Endothelial cell of umbilical vein (primary cell): ENCODE data around the gene SUGP2. TPM values are rescaled to one million over a fixed set of nuclear protein-coding genes. Genes with fewer than 3 reads are reported as not detected.

Source experiments
- BruUV-seq: library from RNA; stranded (reverse); fragments of 400-500 nt; replicated peaks from 2 replicates; lab custom pipeline; 2021; lab: Mats Ljungman, UMichigan
- CTCF ChIA-PET: fragments of 300-600, 350-600 bp; sonication (Branson Sonifier 250); formaldehyde crosslinking; loops from one replicate; lab custom pipeline; 2021; ENCODE audit warnings: antibody characterized with exemption, inconsistent platforms; lab: Charles Lee
- POLR2A ChIA-PET: fragments of 300-600, 350-600 bp; sonication (Branson Sonifier 250); formaldehyde crosslinking; loops from one replicate; lab custom pipeline; 2021; ENCODE audit warnings: antibody characterized with exemption, inconsistent platforms; lab: Charles Lee
- DNase-seq: peaks from one replicate; pipeline ENCODE4 v3.0.0-alpha.2; 2011; ENCODE audit warnings: low read depth, low spot score
- FAIRE-seq: peaks from 2 replicates; lab custom pipeline; 2011; peaks lifted over from hg19 to GRCh38; lab: Jason Lieb, UNC
- H2AFZ ChIP-seq: 2 replicates; pipeline ENCODE4 v1.6.0; 2012; ENCODE audit warnings: low read depth, low read length, control low read depth, inconsistent platforms
- H3K27ac ChIP-seq: 2 replicates; pipeline ENCODE4 v1.5.1; 2011; ENCODE audit warnings: low read depth, mild to moderate bottlenecking, control low read depth, low read length, moderate library complexity; ENCODE audit not compliant: insufficient read depth
- H3K27me3 ChIP-seq, 2 experiments: 2 replicates each; pipeline versions ENCODE4 v1.6.0 to v1.6.1; 2011; ENCODE audit warnings: low read length in 2 of 2, mixed read lengths in 1 of 2; ENCODE audit not compliant: control insufficient read depth in 2 of 2, insufficient read depth in 2 of 2
- H3K36me3 ChIP-seq, 2 experiments: 2 replicates in 1 of 2; 3 replicates in 1 of 2; pipeline ENCODE4 v1.5.1; 2011; ENCODE audit warnings: low read length in 2 of 2, mild to moderate bottlenecking in 1 of 2, moderate library complexity in 1 of 2; ENCODE audit not compliant: control insufficient read depth in 2 of 2, insufficient read depth in 2 of 2; ENCODE audit errors: extremely low read depth in 1 of 2
- H3K4me1 ChIP-seq: 3 replicates; pipeline ENCODE4 v1.5.1; 2011; ENCODE audit warnings: mild to moderate bottlenecking, low read length; ENCODE audit not compliant: control insufficient read depth, insufficient read depth; ENCODE audit errors: extremely low read depth
- H3K4me2 ChIP-seq: 2 replicates; pipeline ENCODE4 v1.6.1; 2011; ENCODE audit warnings: low read length, control low read depth, mixed read lengths; ENCODE audit not compliant: insufficient read depth
- H3K4me3 ChIP-seq, 3 experiments: fragments of 200-600 bp in 1 of 3; sonication (generic), shearing (Covaris generic) in 1 of 3; replicated peaks in 1 of 3; 2 replicates each; pipeline ENCODE4 v1.5.1; 2011 to 2016; ENCODE audit warnings: control low read depth in 3 of 3, low read length in 3 of 3, mild to moderate bottlenecking in 2 of 3, inconsistent platforms in 1 of 3, low read depth in 1 of 3, moderate library complexity in 1 of 3; ENCODE audit not compliant: insufficient read depth in 1 of 3
- H3K79me2 ChIP-seq: 2 replicates; pipeline ENCODE4 v1.6.0; 2012; ENCODE audit warnings: low read length, inconsistent platforms; ENCODE audit not compliant: control insufficient read depth, insufficient read depth
- H3K9ac ChIP-seq: replicated peaks from 2 replicates; pipeline ENCODE3; 2011; ENCODE audit warnings: low read length, control low read depth; ENCODE audit not compliant: insufficient read depth; ENCODE audit errors: extremely low read depth
- H3K9me1 ChIP-seq: replicated peaks from 3 replicates; pipeline ENCODE4 v1.6.0; 2011; ENCODE audit warnings: mild to moderate bottlenecking, low read length; ENCODE audit not compliant: control insufficient read depth, insufficient read depth; ENCODE audit errors: extremely low read depth
- H3K9me3 ChIP-seq: replicated peaks from 2 replicates; pipeline ENCODE4 v1.5.1; 2012; ENCODE audit warnings: low read length, inconsistent platforms; ENCODE audit not compliant: control insufficient read depth, insufficient read depth
- H4K20me1 ChIP-seq: replicated peaks from 2 replicates; pipeline ENCODE3; 2011; ENCODE audit warnings: mild to moderate bottlenecking, low read length; ENCODE audit not compliant: control insufficient read depth, insufficient read depth; ENCODE audit errors: extremely low read depth
- CTCF ChIP-seq, 2 donors: IDR thresholded peaks; 1 replicate in 1 of 2; 2 replicates in 1 of 2; pipeline ENCODE4 v1.5.1; 2011; ENCODE audit warnings: low read length in 2 of 2, mild to moderate bottlenecking in 2 of 2, moderate library complexity in 2 of 2, control low read depth in 1 of 2, inconsistent platforms in 1 of 2, low read depth in 1 of 2; ENCODE audit not compliant: insufficient read depth in 1 of 2; ENCODE audit errors: extremely low read depth in 1 of 2
- FOS ChIP-seq: IDR thresholded peaks from 2 replicates; pipeline ENCODE4 v1.6.1; 2011; ENCODE audit warnings: mild to moderate bottlenecking, low read length, moderate library complexity, borderline replicate concordance; ENCODE audit not compliant: insufficient read depth
- GATA2 ChIP-seq: IDR thresholded peaks from 2 replicates; pipeline ENCODE4 v1.7.0; 2011; ENCODE audit warnings: low read depth, mild to moderate bottlenecking, moderate library complexity, mixed read lengths, low read length; ENCODE audit not compliant: insufficient read length, insufficient read depth
- JUN ChIP-seq: IDR thresholded peaks from 2 replicates; pipeline ENCODE4 v1.6.1; 2011; ENCODE audit warnings: borderline replicate concordance, low read depth; ENCODE audit not compliant: insufficient read length, insufficient read depth
- MAX ChIP-seq: IDR thresholded peaks from 2 replicates; pipeline ENCODE4 v1.6.1; 2011; ENCODE audit not compliant: insufficient read depth, insufficient read length
- MYC ChIP-seq: IDR thresholded peaks from one replicate; pipeline ENCODE4 v1.6.1; 2011; ENCODE audit warnings: mild to moderate bottlenecking, low read depth, low read length
- POLR2A ChIP-seq: IDR thresholded peaks from 2 replicates; pipeline ENCODE4 v1.6.1; 2012; ENCODE audit warnings: low read depth, mild to moderate bottlenecking, control low read depth, low read length
- POLR2AphosphoS5 ChIP-seq: IDR thresholded peaks from 2 replicates; pipeline ENCODE4 v1.6.1; 2012; ENCODE audit warnings: low read depth, mild to moderate bottlenecking, control low read depth, low read length, moderate library complexity; ENCODE audit not compliant: insufficient read depth
- dilution Hi-C: fragments of 300-500 bp; cut with MboI; formaldehyde crosslinking; loops from one replicate; pipeline ENCODE4 v1.15.0; 2019; ENCODE audit warnings: low sequenced_read_pairs; ENCODE audit not compliant: extremely low pct_ligation_motif_present
- intact Hi-C: fragments of 100-400 bp; cut with micrococcal nuclease; formaldehyde crosslinking; loops from one replicate; pipeline ENCODE4 v1.10.0; 2022
- polyA plus RNA-seq, 4 experiments: library from polyadenylated mRNA; depleted of rRNA in 3 of 4; stranded (reverse) in 3 of 4; unstranded in 1 of 4; fragments of >200 nt; gene quantifications; 2 replicates each; pipeline versions ENCODE4 v1.2.1 to v1.2.3, GENCODE V29; 2011 to 2012; ENCODE audit warnings: missing spikeins in 1 of 4
- total RNA-seq: library from RNA; stranded (reverse); gene quantifications from 2 replicates; pipeline ENCODE4 v1.2.3, GENCODE V29; 2021

Gene SUGP2
- total and polyA plus RNA-seq, 2 donors (not counting 3 experiments of a cell fraction or from before 2014, with no cell fraction given), result 44.6 to 79.7 TPM

GRCh38 chr19:19042732-19043280 lies 9.5 kb upstream of the SUGP2 start:
- POLR2A ChIA-PET, result no interaction called here
- no peaks in the 10 kb centered on the region for H4K20me1 ChIP-seq
- intact Hi-C loops, result no loop called here
- FAIRE-seq (no peak), DNase-seq (no peak)
- dilution Hi-C loops, result no loop called here
- no TSS peak for BruUV-seq
- no peak overlapping the region for H2AFZ ChIP-seq
- no peaks in the 10 kb centered on the region for H3K9me3 ChIP-seq
- H3K4me3 ChIP-seq, result no peak overlapping the region
- H3K9ac ChIP-seq, result no peak overlapping the region
- H3K9me1 ChIP-seq, result no peaks in the 10 kb centered on the region
- TF ChIP-seq POLR2A (no peak), MAX (no peak), POLR2AphosphoS5 (no peak), JUN (no peak), MYC (no peak), FOS (no peak), GATA2 (no peak), CTCF (IDR thresholded peaks at IDR 0.05; ENCODE audit: extremely low read depth in 1 of 2, insufficient read depth in 1 of 2, low read depth in 1 of 2, low read length in 2 of 2) (no peak)
- peaks cover 3 to 12% of the 10 kb centered on the region in 2 experiments for H3K36me3 ChIP-seq
- H3K79me2 ChIP-seq, result peaks cover 15% of the 10 kb centered on the region
- no peak overlapping the region for H3K27ac ChIP-seq
- H3K4me2 ChIP-seq, result no peak overlapping the region
- CTCF ChIA-PET, result no interaction called here
- no peaks in the 10 kb centered on the region for H3K4me1 ChIP-seq
- H3K27me3 ChIP-seq, result no peaks in the 10 kb centered on the region
